HAP-1 (cell line): Measurements from ENCODE around the gene ZNF408.
A peak's percentile ranks its signal among the peaks of the same experiment; 100 is the strongest.
"Not testable (repeated sequence)": the region's sequence is repeated elsewhere in the genome, so short reads cannot be mapped to it uniquely, and the experiment has no call there.

Source experiments
- DNase-seq, 2 experiments: peaks; one replicate each; pipeline ENCODE4 v3.0.0-alpha.2; 2016 to 2020; ENCODE audit warnings: low spot score in 2 of 2
- H3K27me3 ChIP-seq: fragments of 250-450 bp; sonication (Bioruptor Pico); 2 replicates; pipeline ENCODE4 v1.5.1; 2020; ENCODE audit warnings: low read depth, mild to moderate bottlenecking, moderate library complexity
- H3K36me3 ChIP-seq: fragments of 250-450 bp; sonication (Bioruptor Pico); replicated peaks from 2 replicates; pipeline ENCODE4 v1.5.1; 2020; ENCODE audit warnings: mild to moderate bottlenecking
- H3K4me1 ChIP-seq: fragments of 250-450 bp; sonication (Bioruptor Pico); 2 replicates; pipeline ENCODE4 v1.5.1; 2020; ENCODE audit warnings: mild to moderate bottlenecking
- H3K4me3 ChIP-seq: fragments of 250-450 bp; sonication (Bioruptor Pico); 2 replicates; pipeline ENCODE4 v1.5.1; 2020; ENCODE audit warnings: mild to moderate bottlenecking, moderate library complexity
- H3K9me3 ChIP-seq: fragments of 250-450 bp; sonication (Bioruptor Pico); 2 replicates; pipeline ENCODE4 v1.5.1; 2020; ENCODE audit warnings: mild to moderate bottlenecking, moderate library complexity
- in situ Hi-C: fragments of 300-500 bp; cut with MboI; formaldehyde crosslinking; loops from 3 replicates; pipeline ENCODE4 v1.14.3; 2020; ENCODE audit warnings: low sequenced_read_pairs, inconsistent platforms, mixed read lengths

ZNF408 gene

GRCh38 chr11:46695345-46696211, 5.3 kb upstream of the ZNF408 start:
- no peak for DNase-seq
- H3K4me1 ChIP-seq = no peaks in the 10 kb centered on the region
- no peaks in the 10 kb centered on the region for H3K9me3 ChIP-seq
- H3K4me3 ChIP-seq = no peak overlapping the region
- in situ Hi-C loops = no loop called here
- H3K27me3 ChIP-seq = no peaks in the 10 kb centered on the region
- H3K36me3 ChIP-seq = peaks cover 8% of the 10 kb centered on the region

- Histone ChIP-seq H3K36me3 (peaks cover 8% of the 10 kb centered on the region), H3K4me3 (no peak overlapping the region), H3K27me3 (no peaks in the 10 kb centered on the region), H3K4me1 (no peaks in the 10 kb centered on the region), H3K9me3 (no peaks in the 10 kb centered on the region)
- in situ Hi-C loops = no loop called here
- DNase-seq = no peak
Observed at GRCh38 chr11:46696212-46696558, 4.6 kb upstream of the ZNF408 start.

DNA sequence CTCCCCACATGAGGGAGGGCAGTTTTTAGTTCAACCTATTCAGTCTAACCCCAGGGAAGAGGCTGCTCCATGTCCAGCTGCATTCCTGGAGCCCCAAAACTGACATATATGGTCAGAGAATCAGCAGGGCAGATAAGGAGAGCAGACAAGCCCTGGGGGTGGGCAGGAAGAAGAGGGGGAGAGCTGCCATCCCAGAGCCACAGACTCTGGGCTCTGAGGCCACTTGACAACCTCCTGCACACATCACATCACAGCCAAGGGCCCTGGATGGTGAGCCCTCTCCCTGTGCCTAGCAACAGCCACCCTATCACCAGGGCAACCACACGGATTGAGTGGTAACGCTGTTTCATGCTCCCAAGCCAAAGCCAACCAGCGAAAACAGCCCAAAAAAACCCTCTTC, 3.5 kb upstream of the ZNF408 start:
- Histone ChIP-seq H3K9me3 (no peaks in the 10 kb centered on the region), H3K4me3 (no peak overlapping the region), H3K27me3 (no peaks in the 10 kb centered on the region), H3K36me3 (peaks cover 15% of the 10 kb centered on the region), H3K4me1 (peaks cover 7% of the 10 kb centered on the region)
- in situ Hi-C loops = no loop called here
- no peak for DNase-seq

DNA sequence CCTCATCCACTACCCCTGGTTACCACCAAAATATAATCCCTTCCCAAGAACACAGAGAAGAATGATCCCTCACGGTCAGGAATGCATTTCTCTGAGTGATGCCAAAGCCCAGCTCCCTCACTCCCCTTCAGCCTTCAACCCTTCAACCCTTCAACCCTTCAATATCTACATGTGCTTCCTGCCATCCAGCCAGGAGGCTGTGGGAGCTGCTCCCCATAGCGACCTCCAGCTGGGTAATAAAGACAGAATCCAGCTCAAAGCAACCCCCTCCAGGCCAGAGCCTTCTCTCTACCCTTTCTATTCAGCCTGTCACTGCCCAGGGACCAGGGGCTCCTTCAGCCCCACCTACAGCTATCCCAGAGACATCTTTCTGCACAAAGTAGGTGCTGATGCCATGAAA, 3.1 kb upstream of the ZNF408 start:
- H3K4me1 ChIP-seq = peaks cover 7% of the 10 kb centered on the region
- H3K36me3 ChIP-seq = peaks cover 19% of the 10 kb centered on the region
- no peak overlapping the region for H3K4me3 ChIP-seq
- no peaks in the 10 kb centered on the region for H3K27me3 ChIP-seq
- in situ Hi-C loops = no loop called here
- DNase-seq = no peak
- no peaks in the 10 kb centered on the region for H3K9me3 ChIP-seq

GRCh38 chr11:46698597-46698996, 2.2 kb upstream of the ZNF408 start:
- Histone ChIP-seq H3K4me3 (no peak overlapping the region), H3K4me1 (peaks cover 7% of the 10 kb centered on the region), H3K36me3 (peaks cover 27% of the 10 kb centered on the region), H3K9me3 (no peaks in the 10 kb centered on the region), H3K27me3 (no peaks in the 10 kb centered on the region)
- DNase-seq = no peak
- in situ Hi-C loops = no loop called here

- in situ Hi-C loops = no loop called here
- DNase-seq = no peak
- H3K4me1 ChIP-seq = peaks cover 7% of the 10 kb centered on the region
- H3K27me3 ChIP-seq = no peaks in the 10 kb centered on the region
- no peaks in the 10 kb centered on the region for H3K9me3 ChIP-seq
- H3K4me3 ChIP-seq = peak overlapping the region; percentile 83
- peaks cover 43% of the 10 kb centered on the region for H3K36me3 ChIP-seq
Observed at GRCh38 chr11:46701078-46701654, 335 bp downstream of the ZNF408 start.

DNA sequence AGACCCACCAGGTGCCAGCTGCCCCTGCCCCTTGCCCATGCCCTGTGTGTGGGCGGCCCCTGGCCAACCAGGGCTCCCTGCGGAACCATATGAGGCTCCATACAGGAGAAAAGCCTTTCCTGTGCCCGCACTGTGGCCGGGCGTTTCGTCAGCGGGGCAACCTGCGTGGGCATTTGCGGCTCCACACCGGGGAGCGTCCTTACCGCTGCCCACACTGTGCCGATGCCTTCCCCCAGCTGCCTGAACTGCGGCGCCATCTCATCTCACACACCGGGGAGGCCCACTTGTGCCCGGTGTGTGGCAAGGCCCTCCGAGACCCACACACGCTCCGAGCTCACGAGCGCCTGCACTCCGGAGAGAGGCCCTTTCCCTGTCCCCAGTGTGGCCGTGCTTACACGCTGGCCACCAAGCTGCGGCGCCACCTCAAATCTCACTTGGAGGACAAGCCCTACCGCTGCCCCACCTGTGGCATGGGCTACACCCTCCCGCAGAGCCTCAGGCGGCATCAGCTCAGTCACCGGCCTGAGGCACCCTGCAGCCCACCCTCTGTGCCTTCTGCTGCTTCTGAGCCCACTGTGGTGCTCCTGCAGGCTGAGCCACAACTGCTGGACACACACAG, 4.3 kb downstream of the ZNF408 start:
- H3K4me1 ChIP-seq = peaks cover 7% of the 10 kb centered on the region
- no peak overlapping the region for H3K4me3 ChIP-seq
- no peak for DNase-seq
- in situ Hi-C loops = no loop called here
- no peaks in the 10 kb centered on the region for H3K9me3 ChIP-seq
- H3K36me3 ChIP-seq = peaks cover 48% of the 10 kb centered on the region
- H3K27me3 ChIP-seq = no peaks in the 10 kb centered on the region

DNA sequence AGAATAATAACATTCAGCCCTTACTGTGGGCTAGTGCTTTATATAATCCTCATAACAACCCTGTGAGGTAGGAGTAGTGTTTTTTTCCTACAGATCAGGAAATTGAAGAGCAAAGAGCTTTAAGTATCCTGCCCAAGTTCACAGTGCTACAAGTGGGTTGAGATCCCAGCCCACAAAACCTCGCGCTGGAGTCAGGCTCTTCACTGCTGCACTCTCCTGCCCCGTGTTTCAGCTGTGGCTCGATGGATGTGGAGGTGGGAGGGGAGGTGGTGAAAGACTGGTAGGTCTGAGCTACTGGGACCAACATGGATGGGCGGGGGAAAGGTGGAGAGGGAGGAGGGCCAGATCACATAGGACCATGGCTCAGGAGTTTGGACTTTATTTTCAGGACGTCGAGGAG, 6.1 kb downstream of the ZNF408 start:
- Histone ChIP-seq H3K27me3 (no peaks in the 10 kb centered on the region), H3K4me1 (peaks cover 3% of the 10 kb centered on the region), H3K4me3 (no peak overlapping the region), H3K36me3 (peaks cover 45% of the 10 kb centered on the region), H3K9me3 (no peaks in the 10 kb centered on the region)
- no peak for DNase-seq
- in situ Hi-C loops = no loop called here

DNA sequence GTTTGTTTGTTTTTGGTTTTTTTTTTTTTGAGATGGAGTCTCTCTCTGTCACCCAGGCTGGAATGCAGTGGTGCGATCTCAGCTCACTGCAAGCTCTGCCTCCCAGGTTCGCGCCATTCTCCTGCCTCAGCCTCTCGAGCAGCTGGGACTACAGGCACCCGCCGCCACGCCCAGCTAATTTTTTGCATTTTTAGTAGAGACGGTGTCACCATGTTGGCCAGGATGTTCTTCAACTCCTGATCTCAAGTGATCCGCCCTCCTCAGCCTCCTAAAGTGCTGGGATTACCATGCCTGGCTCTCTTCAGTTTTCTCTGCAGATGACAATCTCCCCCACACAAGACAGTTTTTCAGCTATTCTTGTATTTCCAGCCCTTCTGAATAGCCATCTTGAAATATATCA, 8.5 kb downstream of the ZNF408 start:
- H3K36me3 ChIP-seq = peaks cover 23% of the 10 kb centered on the region
- H3K4me1 ChIP-seq, in situ Hi-C loops, DNase-seq, H3K4me3 ChIP-seq, H3K27me3 ChIP-seq, H3K9me3 ChIP-seq: not testable (repeated sequence)

DNA sequence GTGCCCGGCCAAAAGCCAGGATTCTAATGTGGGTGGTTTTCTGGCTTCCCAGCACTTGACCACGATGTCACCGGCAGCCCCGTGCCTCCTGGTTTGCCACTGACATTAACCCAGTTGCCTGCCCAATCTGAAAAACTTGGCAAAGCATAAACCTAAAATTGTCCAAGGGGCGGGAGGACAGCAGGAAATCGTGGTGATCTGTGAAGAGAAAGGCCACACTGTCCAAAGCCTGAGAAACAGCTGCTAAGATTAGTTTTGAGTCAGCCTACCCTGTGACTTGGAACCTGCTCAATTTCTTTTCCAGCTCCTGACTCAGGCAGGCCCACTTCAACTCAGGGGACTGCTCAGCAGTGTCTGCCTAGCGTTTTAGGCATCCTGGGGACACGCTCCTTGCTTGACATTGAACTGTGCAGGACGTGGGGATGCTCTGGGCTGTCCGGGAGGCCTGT, 10.0 kb downstream of the ZNF408 start:
- Histone ChIP-seq H3K4me1 (no peaks in the 10 kb centered on the region), H3K4me3 (no peak overlapping the region), H3K27me3 (no peaks in the 10 kb centered on the region), H3K36me3 (peaks cover 8% of the 10 kb centered on the region), H3K9me3 (no peaks in the 10 kb centered on the region)
- in situ Hi-C loops = no loop called here
- no peak for DNase-seq

GRCh38 chr11:46711303-46711702, 10.5 kb downstream of the ZNF408 start:
- no peaks in the 10 kb centered on the region for H3K4me1 ChIP-seq
- H3K36me3 ChIP-seq = peaks cover 3% of the 10 kb centered on the region; the same call in 1 of the 2 replicates
- DNase-seq = no peak
- no peak overlapping the region for H3K4me3 ChIP-seq
- in situ Hi-C loops = no loop called here
- H3K27me3 ChIP-seq = no peaks in the 10 kb centered on the region
- no peaks in the 10 kb centered on the region for H3K9me3 ChIP-seq

DNA sequence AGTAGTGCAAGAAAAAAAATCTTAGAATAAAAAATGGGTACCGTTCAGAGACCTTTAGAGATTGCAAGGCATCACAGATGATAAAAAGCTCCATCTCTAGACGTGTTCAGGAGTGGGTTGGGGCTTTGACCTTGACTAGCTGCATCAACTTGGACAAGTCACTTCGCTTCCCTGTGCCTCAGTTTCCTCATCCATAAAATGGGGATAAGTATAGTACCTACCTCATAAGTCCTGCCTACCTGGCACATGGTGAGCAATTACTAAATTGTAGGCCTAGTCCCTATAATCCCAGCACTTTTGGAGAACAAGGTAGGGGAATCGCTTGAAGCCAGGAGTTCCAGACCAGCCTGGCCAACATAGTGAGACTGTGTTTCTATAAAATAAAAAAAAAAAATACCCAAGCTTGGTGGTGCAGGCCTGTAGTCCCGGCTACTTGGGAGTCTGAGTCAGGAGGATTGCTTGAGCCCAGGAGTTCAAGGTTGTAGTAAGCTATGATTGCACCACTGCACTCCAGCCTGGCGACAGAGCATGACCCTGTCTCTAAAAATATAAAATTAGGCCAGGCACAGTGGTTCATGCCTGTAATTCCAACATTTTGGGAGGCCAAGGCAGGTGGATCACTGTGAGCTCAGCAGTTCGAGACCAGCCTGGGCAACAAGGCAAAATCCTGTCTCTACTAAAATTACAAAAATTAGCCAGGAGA, 12.2 kb downstream of the ZNF408 start:
- Histone ChIP-seq H3K9me3 (no peaks in the 10 kb centered on the region), H3K36me3 (no peaks in the 10 kb centered on the region), H3K4me1 (no peaks in the 10 kb centered on the region), H3K4me3 (no peak overlapping the region), H3K27me3 (no peaks in the 10 kb centered on the region)
- in situ Hi-C loops = no loop called here
- no peak for DNase-seq

GRCh38 chr11:46717825-46718154, 17.0 kb downstream of the ZNF408 start:
- H3K4me1 ChIP-seq, H3K27me3 ChIP-seq, DNase-seq, H3K36me3 ChIP-seq, H3K4me3 ChIP-seq, H3K9me3 ChIP-seq, in situ Hi-C loops: not testable (repeated sequence)
